ENCODE results near the gene EGLN2. TPM values are rescaled to one million over a fixed set of nuclear protein-coding genes. Genes with fewer than 3 reads are reported as not detected.

EGLN2 gene
- total and polyA plus RNA-seq, 2 of the 4 experiments (the other 2 are of a cell fraction) = 54.1 to 60.2 TPM

DNA sequence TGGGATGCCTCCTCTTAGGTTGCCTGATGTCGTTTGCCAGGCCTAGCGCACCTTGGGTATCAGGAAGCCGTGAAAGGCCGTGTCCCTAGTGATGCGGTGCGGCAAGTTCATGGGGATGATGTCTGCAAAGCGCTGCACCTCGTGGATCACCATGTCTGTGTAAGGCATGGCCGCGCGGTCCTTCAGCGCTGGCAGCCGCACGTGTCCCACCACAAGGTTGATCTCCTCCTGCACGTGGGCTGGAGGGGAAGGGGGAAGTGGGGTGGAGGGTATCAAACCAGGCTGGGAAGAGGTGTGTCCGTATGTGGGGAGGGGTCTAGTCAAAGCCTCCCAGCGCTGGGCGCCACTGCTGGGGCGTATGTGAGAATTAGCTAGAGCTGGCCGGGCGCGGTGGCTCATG lies 23.2 kb downstream of the EGLN2 start:
- Histone ChIP-seq H2AK9ac (replicated peaks; ENCODE audit: low read depth, low read length, poor library complexity) (no peak overlapping the region), H4K5ac (ENCODE audit: low read depth, low read length) (no peak overlapping the region), H3K9me3 (ENCODE audit: control insufficient read depth, insufficient read depth, low read length) (no peaks in the 10 kb centered on the region), H3K9me1 (ENCODE audit: insufficient read depth, low read length) (peaks cover 7% of the 10 kb centered on the region; the same call in 1 of the 2 replicates), H3K14ac (replicated peaks; ENCODE audit: low read depth, low read length) (no peak overlapping the region), H2AFZ (replicated peaks; ENCODE audit: low read length, poor library complexity) (no peak overlapping the region), H3K9ac (ENCODE audit: low read depth, low read length) (no peak overlapping the region), H3K4me1 (ENCODE audit: control insufficient read depth, insufficient read depth, low read length) (peaks cover 13% of the 10 kb centered on the region), H2BK15ac (ENCODE audit: low read depth, low read length) (no peak overlapping the region), H3K27ac (ENCODE audit: insufficient read depth, low read length) (no peak overlapping the region), H2AK5ac (ENCODE audit: low read depth, low read length) (peak overlapping the region; percentile 24), H3K4ac (ENCODE audit: low read depth, low read length) (no peak overlapping the region), H3K27me3 (ENCODE audit: control insufficient read depth, insufficient read depth, low read length) (no peaks in the 10 kb centered on the region), H4K20me1 (ENCODE audit: insufficient read depth, low read length) (no peaks in the 10 kb centered on the region), H3K36me3 (ENCODE audit: control insufficient read depth, insufficient read depth, low read length) (peaks cover 7% of the 10 kb centered on the region), H4K91ac (ENCODE audit: insufficient read depth, low read depth, low read length) (no peak overlapping the region; the same call in 1 of the 2 replicates), H3K56ac (ENCODE audit: extremely low read depth, insufficient read depth, low read length) (no peak overlapping the region), H3K4me3 (ENCODE audit: insufficient read depth, low read depth, low read length) (no peak overlapping the region), H3K18ac (ENCODE audit: low read depth, low read length) (no peak overlapping the region), H4K8ac (ENCODE audit: low read depth in 2 of 2, low read length in 2 of 2) (peak overlapping the region in 1 of 2 experiments; percentile 66; a peak in 1 of 4 replicates), H2BK5ac (ENCODE audit: low read depth, low read length, poor library complexity, severe bottlenecking) (peak overlapping the region; percentile 18), H2BK120ac (ENCODE audit: low read depth, low read length) (no peak overlapping the region), H3K23ac (ENCODE audit: low read depth, low read length) (no peak overlapping the region), H2BK20ac (ENCODE audit: low read depth, low read length) (no peak overlapping the region), H3K79me1 (ENCODE audit: low read depth in 1 of 2, low read length in 2 of 2) (peaks cover 0 to 8% of the 10 kb centered on the region in 2 experiments; a peak in 1 of 4 replicates), H3K4me2 (ENCODE audit: low read depth, low read length) (no peak overlapping the region)
- BruUV-seq (replicated peaks) = no TSS peak
- CTCF ChIA-PET = no interaction called here
- no peak for DNase-seq
- in situ Hi-C loops (cut with MboI; ENCODE audit: low sequenced_read_pairs) = no loop called here
- TF ChIP-seq RFX5 (IDR thresholded peaks at IDR 0.05; ENCODE audit: low read depth, low read length) (no peak), SMC3 (IDR thresholded peaks at IDR 0.05; ENCODE audit: low read depth, low read length) (no peak), RCOR1 (IDR thresholded peaks at IDR 0.05; ENCODE audit: insufficient replicate concordance, low read length) (no peak), RAD21 (IDR thresholded peaks at IDR 0.05; ENCODE audit: low read length) (no peak), MXI1 (IDR thresholded peaks at IDR 0.05; ENCODE audit: borderline replicate concordance, low read depth, low read length) (no peak), CEBPB (IDR thresholded peaks at IDR 0.05; ENCODE audit: low read depth, low read length) (no peak), FOS (IDR thresholded peaks at IDR 0.05; ENCODE audit: low read depth, low read length) (no peak)
- TF ChIP-seq, protein P1, sequence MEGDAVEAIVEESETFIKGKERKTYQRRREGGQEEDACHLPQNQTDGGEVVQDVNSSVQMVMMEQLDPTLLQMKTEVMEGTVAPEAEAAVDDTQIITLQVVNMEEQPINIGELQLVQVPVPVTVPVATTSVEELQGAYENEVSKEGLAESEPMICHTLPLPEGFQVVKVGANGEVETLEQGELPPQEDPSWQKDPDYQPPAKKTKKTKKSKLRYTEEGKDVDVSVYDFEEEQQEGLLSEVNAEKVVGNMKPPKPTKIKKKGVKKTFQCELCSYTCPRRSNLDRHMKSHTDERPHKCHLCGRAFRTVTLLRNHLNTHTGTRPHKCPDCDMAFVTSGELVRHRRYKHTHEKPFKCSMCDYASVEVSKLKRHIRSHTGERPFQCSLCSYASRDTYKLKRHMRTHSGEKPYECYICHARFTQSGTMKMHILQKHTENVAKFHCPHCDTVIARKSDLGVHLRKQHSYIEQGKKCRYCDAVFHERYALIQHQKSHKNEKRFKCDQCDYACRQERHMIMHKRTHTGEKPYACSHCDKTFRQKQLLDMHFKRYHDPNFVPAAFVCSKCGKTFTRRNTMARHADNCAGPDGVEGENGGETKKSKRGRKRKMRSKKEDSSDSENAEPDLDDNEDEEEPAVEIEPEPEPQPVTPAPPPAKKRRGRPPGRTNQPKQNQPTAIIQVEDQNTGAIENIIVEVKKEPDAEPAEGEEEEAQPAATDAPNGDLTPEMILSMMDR (conservative IDR thresholded peaks at IDR 0.05; ENCODE audit: low read depth, low read length) = no peak
- no peak for ATAC-seq (ENCODE audit: low read depth)
- WGBS, 2 experiments (ENCODE audit: extremely low coverage in 2 of 2, insufficient read length in 1 of 2) = 95% methylated on average over 8 of the region's 22 CpGs; no CpG with 5 or more reads in 1 of the 2 experiments
- POLR2A ChIA-PET (ENCODE audit: unreplicated experiment) = no interaction called here
- dilution Hi-C loops (cut with HindIII; ENCODE audit: low sequenced_read_pairs, unreplicated experiment) = no loop called here
- intact Hi-C loops (cut with micrococcal nuclease) = no loop called here
